ENCODE data around the gene ABHD10. TPM values are rescaled to one million over a fixed set of nuclear protein-coding genes. Genes with fewer than 3 reads are reported as not detected.
A peak's percentile ranks its signal among the peaks of the same experiment; 100 is the strongest.
"Not testable (repeated sequence)": the region's sequence is repeated elsewhere in the genome, so short reads cannot be mapped to it uniquely, and the experiment has no call there.

The ABHD10 gene
- total RNA-seq, 1 donor from 2014 or later: 85.6 TPM

DNA sequence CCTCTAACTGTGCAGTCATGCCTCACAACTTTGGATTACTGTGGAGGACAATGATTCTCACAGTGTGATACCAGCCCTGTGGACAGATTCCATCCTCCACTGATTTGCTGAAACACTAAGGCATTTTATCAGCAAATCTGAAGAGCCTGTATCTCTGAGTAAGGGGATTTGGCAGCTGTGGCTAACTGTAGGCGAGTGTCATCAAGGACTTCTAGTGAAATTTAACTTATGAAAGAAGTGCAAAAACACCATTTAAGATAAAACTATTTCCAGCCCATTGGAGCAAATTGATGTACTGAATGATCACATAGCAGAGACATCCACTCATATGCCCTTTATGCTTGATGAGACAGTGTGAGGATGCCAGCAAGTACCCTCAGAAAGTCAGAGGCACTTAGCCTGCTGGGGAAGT, 41.9 kb downstream of the ABHD10 start:
- DNase-seq (ENCODE audit: low spot score in 2 of 2) (no peak), FAIRE-seq (no peak)

DNA sequence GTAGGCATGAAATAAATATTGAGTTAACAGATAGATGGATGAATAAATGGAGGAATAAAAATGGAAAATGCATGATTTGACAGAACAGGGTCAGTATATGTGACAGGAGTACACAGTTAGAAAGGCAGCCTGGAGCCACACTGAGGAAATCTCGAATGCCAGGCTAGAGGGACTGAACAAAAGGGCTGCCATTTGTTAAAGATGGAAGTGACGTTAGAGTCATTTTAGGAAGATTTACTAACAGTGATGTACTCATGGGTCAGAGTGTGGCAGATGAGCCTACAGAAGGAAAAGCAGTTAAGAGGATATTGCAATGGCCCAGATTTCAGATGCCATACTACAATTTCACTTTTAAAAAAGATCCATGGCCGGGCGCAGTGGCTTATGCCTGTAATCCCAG, 48.3 kb downstream of the ABHD10 start:
- FAIRE-seq (no peak), DNase-seq (ENCODE audit: low spot score in 2 of 2) (no peak)

DNA sequence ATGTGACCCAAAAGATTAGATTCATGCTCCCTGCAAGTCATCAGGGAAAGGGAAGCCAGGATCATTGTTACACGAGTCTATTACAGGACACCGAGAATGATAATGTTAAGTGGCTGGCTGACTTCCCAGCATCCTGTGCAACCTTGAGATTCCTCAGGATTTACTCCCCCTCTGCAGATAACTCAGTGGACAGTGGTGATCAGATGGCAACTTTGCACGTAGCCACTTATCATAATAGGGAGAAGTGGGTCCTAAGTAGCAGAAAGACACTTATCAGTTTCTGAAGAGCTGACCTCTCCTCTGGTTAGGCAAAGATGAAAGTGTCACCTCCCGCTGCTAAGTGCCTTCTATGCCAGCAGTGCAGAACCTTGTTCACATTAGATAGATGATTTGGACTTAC, 49.0 kb downstream of the ABHD10 start:
- FAIRE-seq: no peak
- no peak for DNase-seq (ENCODE audit: low spot score in 2 of 2)

DNA sequence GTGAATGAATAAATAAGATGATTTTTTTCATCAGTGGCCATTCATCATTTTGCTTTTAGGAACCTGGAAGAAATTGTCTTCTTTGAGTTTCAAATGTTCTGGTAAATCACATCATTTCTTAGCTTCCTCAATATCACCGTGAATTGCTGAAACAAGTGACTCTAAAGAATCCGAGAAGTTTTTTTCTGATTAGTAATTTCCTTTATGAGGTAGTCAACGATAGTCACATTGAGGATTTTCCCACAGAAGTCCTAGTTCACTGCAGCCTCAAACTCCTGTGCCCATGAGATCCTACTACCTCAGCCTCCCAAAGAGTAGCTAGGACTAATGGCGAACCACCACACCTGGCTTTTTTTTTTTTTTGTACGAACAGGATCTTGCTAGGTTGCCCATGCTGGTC, 52.1 kb downstream of the ABHD10 start:
- no peak for FAIRE-seq
- no peak for DNase-seq (ENCODE audit: low spot score in 2 of 2)

DNA sequence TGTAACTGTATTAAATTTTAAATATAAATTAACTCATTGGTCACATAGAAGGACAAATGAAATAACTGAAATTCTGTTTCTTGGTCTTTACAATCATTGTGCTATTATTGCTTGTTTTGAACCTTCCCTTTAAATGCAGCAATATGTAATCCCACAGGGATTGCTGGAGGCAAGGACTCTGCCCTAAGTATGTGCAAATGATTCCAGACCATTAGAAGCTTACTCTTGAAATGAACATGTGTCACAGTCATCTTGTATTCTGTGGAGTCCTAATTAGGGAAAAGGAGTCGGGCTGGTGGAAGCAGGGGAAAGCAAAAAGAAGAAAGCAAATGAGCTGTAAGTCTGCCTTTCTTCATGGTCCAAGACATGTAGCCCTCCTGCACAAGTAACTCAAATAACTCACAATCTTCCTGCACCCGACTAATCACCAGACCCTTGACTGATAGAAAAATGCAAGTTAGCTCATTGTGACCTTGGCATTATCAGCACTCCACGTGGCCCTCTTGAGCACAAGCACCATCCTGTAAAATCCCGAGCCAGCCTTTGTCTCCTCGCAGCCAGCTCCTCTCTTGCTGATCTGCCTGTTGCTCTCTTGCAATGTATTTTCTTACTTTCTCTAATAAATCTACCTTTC, 53.4 kb downstream of the ABHD10 start:
- DNase-seq (ENCODE audit: low spot score in 2 of 2) (no peak), FAIRE-seq (no peak)

DNA sequence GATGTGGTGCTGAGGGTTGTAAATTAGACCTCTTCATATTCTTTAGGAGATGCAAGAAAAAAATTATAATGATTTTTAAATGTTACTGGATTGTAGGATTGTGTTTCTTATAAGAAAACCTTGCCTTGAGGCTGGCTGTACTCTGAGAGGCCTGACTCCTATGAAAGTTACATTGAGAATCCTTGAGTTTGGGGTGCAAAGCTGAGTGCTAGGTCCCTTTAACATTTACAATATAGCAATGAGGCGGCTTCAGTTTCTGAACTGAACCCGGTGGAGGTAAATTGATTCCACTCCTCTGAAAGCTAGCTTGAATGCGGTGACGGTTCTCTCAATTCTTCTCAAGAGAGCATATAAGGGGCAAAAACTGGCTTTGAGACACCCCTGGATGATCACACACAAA, 55.6 kb downstream of the ABHD10 start, which contains the start of gene TMPRSS7:
TMPRSS7 (plus strand) TSS at position 301 of the 400 bp plus-strand sequence. CDS start 110 bp downstream, outside the sequence.
- no peak for FAIRE-seq

GRCh38 chr3:112035241-112035640, 56.4 kb downstream of the ABHD10 start:
- DNase-seq (ENCODE audit: low spot score in 2 of 2) (no peak), FAIRE-seq (no peak)

More for the DNA sequence above, 55.6 kb downstream of the ABHD10 start, which contains the start of gene TMPRSS7:
- DNase-seq (ENCODE audit: low spot score in 2 of 2): no peak

GRCh38 chr3:112037194-112037593, 58.4 kb downstream of the ABHD10 start:
- not testable (repeated sequence) for DNase-seq (ENCODE audit: low spot score in 2 of 2); FAIRE-seq

DNA sequence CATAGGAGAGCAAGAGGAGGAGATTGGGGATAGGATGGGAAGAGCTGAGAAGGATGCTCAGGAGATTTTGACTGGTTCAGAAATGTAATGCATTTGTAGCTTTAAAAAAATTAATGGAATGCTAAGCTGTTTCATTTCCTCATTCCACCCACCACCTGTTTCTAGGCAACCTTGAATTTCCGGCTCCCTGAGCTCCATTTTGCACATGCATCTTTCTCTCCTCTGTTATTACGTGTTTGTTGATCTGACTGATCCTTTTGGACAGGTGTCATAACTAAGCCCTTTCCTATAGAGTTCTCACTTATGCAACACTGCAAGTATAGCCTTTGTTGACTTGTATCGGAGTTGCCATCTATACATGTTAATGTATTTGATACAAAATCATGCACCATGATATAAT, 60.0 kb downstream of the ABHD10 start:
- no peak for FAIRE-seq
- DNase-seq (ENCODE audit: low spot score in 2 of 2): peak in 1 of 2 donors; percentile 5

DNA sequence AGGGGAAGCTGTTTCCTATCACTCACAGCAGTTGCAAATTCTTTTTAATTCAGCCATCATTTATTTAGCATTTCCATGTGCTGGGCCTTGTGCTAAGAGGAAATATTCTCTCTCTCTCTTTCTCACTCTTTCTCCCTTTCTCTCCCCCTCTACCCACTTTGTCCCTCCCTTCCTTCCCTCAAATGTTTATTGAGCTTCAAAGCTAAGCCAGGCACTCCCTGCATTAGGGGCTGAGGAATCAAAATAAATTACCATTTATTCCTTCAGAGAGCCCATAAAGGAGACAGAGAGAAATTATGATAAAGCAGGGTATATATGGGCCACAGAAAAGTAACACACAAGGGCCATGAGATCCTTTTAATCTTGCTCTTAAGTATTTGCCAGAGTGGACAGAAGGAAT, 62.5 kb downstream of the ABHD10 start:
- FAIRE-seq: no peak
- no peak for DNase-seq (ENCODE audit: low spot score in 2 of 2)

GRCh38 chr3:112042842-112043280, 64.0 kb downstream of the ABHD10 start:
- no peak for FAIRE-seq
- DNase-seq (ENCODE audit: low spot score in 2 of 2): no peak

Other genes starting within 250 kb of the ABHD10 start
- 9.0 TPM for gene PHLDB2, start 119.8 kb upstream of the ABHD10 start, total RNA-seq
- gene TAGLN3, start 19.9 kb downstream of the ABHD10 start, total RNA-seq: 174 TPM
- 0.41 TPM for gene TMPRSS7, start 55.7 kb downstream of the ABHD10 start, total RNA-seq
- gene C3orf52, start 107.4 kb downstream of the ABHD10 start, total RNA-seq: 0.41 TPM
- not detected for gene GCSAM, start 154.2 kb downstream of the ABHD10 start, total RNA-seq